ENCODE measurements around the gene STXBP6. TPM values are rescaled to one million over a fixed set of nuclear protein-coding genes. Genes with fewer than 3 reads are reported as not detected.

The STXBP6 gene
- total and polyA plus RNA-seq, 2 of the 13 experiments (the other 11 are each of a cell fraction or from before 2014, with no cell fraction given), result 35.3 to 42.8 TPM

GRCh38 chr14:25042362-25043299, 7.3 kb downstream of the STXBP6 start (continued):
- TF ChIP-seq GPBP1L1 (CRISPR knock-in tag; IDR thresholded peaks at IDR 0.05) (no peak), ZNF7 (CRISPR knock-in tag; IDR thresholded peaks at IDR 0.05) (no peak), UBTF (CRISPR knock-in tag; IDR thresholded peaks at IDR 0.05) (no peak), SNAPC4 (CRISPR knock-in tag; IDR thresholded peaks at IDR 0.05) (no peak), KDM5B (CRISPR knock-in tag; IDR thresholded peaks at IDR 0.05; ENCODE audit: borderline replicate concordance) (no peak), ZBTB21 (CRISPR knock-in tag; IDR thresholded peaks at IDR 0.05) (no peak), ZNF468 (CRISPR knock-in tag; IDR thresholded peaks at IDR 0.05) (no peak), ZNF281 (CRISPR knock-in tag; IDR thresholded peaks at IDR 0.05; ENCODE audit: borderline replicate concordance) (no peak), CC2D1A (CRISPR knock-in tag; IDR thresholded peaks at IDR 0.05) (no peak), ZNF264 (CRISPR knock-in tag; IDR thresholded peaks at IDR 0.05) (no peak), TFDP2 (CRISPR knock-in tag; IDR thresholded peaks at IDR 0.05) (no peak), TMF1 (CRISPR knock-in tag; IDR thresholded peaks at IDR 0.05; ENCODE audit: low read depth) (no peak), TCF12 (IDR thresholded peaks at IDR 0.05) (no peak), TCF12 (CRISPR knock-in tag; IDR thresholded peaks at IDR 0.05) (no peak), ZNF12 (CRISPR knock-in tag; IDR thresholded peaks at IDR 0.05) (no peak), ZNF510 (CRISPR knock-in tag; IDR thresholded peaks at IDR 0.05; ENCODE audit: low read depth) (no peak)

All from HepG2 (cell line).